ENCODE data around the gene NR2F1-AS1.

Gene NR2F1-AS1

GRCh38 chr5:93609762-93610161 lies 28.7 kb upstream of the NR2F1-AS1 start:
- Histone ChIP-seq H3K4me1 (ENCODE audit: control insufficient read depth, insufficient read depth, low read length) (peaks cover 2% of the 10 kb centered on the region), H3K9ac (ENCODE audit: low read length) (no peak overlapping the region), H3K27ac (ENCODE audit: low read depth, low read length) (no peak overlapping the region), H3K4me3 (ENCODE audit: low read length) (no peak overlapping the region), H3K27me3 (ENCODE audit: control insufficient read depth, insufficient read depth, low read length) (peaks cover 25% of the 10 kb centered on the region), H3K36me3 (ENCODE audit: control insufficient read depth, insufficient read depth, low read length) (no peaks in the 10 kb centered on the region)

GRCh38 chr5:93608855-93609254 lies 27.8 kb upstream of the NR2F1-AS1 start:
- H3K27ac ChIP-seq (ENCODE audit: low read depth, low read length) = no peak overlapping the region
- peaks cover 28% of the 10 kb centered on the region for H3K27me3 ChIP-seq (ENCODE audit: control insufficient read depth, insufficient read depth, low read length)
- no peaks in the 10 kb centered on the region for H3K36me3 ChIP-seq (ENCODE audit: control insufficient read depth, insufficient read depth, low read length)
- peaks cover 2% of the 10 kb centered on the region for H3K4me1 ChIP-seq (ENCODE audit: control insufficient read depth, insufficient read depth, low read length)
- H3K4me3 ChIP-seq (ENCODE audit: low read length) = no peak overlapping the region
- H3K9ac ChIP-seq (ENCODE audit: low read length) = no peak overlapping the region

GRCh38 chr5:93607367-93608258 lies 26.6 kb upstream of the NR2F1-AS1 start:
- Histone ChIP-seq H3K4me3 (ENCODE audit: low read length) (no peak overlapping the region), H3K9ac (ENCODE audit: low read length) (no peak overlapping the region), H3K27ac (ENCODE audit: low read depth, low read length) (no peak overlapping the region), H3K4me1 (ENCODE audit: control insufficient read depth, insufficient read depth, low read length) (peaks cover 2% of the 10 kb centered on the region), H3K27me3 (ENCODE audit: control insufficient read depth, insufficient read depth, low read length) (peaks cover 33% of the 10 kb centered on the region), H3K36me3 (ENCODE audit: control insufficient read depth, insufficient read depth, low read length) (no peaks in the 10 kb centered on the region)

- H3K36me3 ChIP-seq (ENCODE audit: control insufficient read depth, insufficient read depth, low read length) = no peaks in the 10 kb centered on the region
- no peak overlapping the region for H3K27ac ChIP-seq (ENCODE audit: low read depth, low read length)
- H3K9ac ChIP-seq (ENCODE audit: low read length) = no peak overlapping the region
- no peak overlapping the region for H3K4me3 ChIP-seq (ENCODE audit: low read length)
- H3K27me3 ChIP-seq (ENCODE audit: control insufficient read depth, insufficient read depth, low read length) = peaks cover 26% of the 10 kb centered on the region
- H3K4me1 ChIP-seq (ENCODE audit: control insufficient read depth, insufficient read depth, low read length) = peaks cover 2% of the 10 kb centered on the region
Observed at GRCh38 chr5:93606382-93606752, 25.3 kb upstream of the NR2F1-AS1 start.

- Histone ChIP-seq H3K36me3 (ENCODE audit: control insufficient read depth, insufficient read depth, low read length) (no peaks in the 10 kb centered on the region), H3K4me1 (ENCODE audit: control insufficient read depth, insufficient read depth, low read length) (peaks cover 2% of the 10 kb centered on the region), H3K27me3 (ENCODE audit: control insufficient read depth, insufficient read depth, low read length) (peaks cover 18% of the 10 kb centered on the region), H3K9ac (ENCODE audit: low read length) (no peak overlapping the region), H3K4me3 (ENCODE audit: low read length) (no peak overlapping the region), H3K27ac (ENCODE audit: low read depth, low read length) (no peak overlapping the region)
Observed at GRCh38 chr5:93604644-93605515, 23.9 kb upstream of the NR2F1-AS1 start.

- Histone ChIP-seq H3K4me3 (ENCODE audit: low read length) (no peak overlapping the region), H3K4me1 (ENCODE audit: control insufficient read depth, insufficient read depth, low read length) (peaks cover 2% of the 10 kb centered on the region), H3K27ac (ENCODE audit: low read depth, low read length) (no peak overlapping the region), H3K27me3 (ENCODE audit: control insufficient read depth, insufficient read depth, low read length) (peaks cover 19% of the 10 kb centered on the region), H3K36me3 (ENCODE audit: control insufficient read depth, insufficient read depth, low read length) (no peaks in the 10 kb centered on the region), H3K9ac (ENCODE audit: low read length) (no peak overlapping the region)
Observed at GRCh38 chr5:93603793-93604643, 23.0 kb upstream of the NR2F1-AS1 start.

GRCh38 chr5:93603078-93603792 lies 22.2 kb upstream of the NR2F1-AS1 start:
- Histone ChIP-seq H3K27me3 (ENCODE audit: control insufficient read depth, insufficient read depth, low read length) (peaks cover 23% of the 10 kb centered on the region), H3K4me1 (ENCODE audit: control insufficient read depth, insufficient read depth, low read length) (peaks cover 2% of the 10 kb centered on the region), H3K4me3 (ENCODE audit: low read length) (no peak overlapping the region), H3K9ac (ENCODE audit: low read length) (no peak overlapping the region), H3K36me3 (ENCODE audit: control insufficient read depth, insufficient read depth, low read length) (no peaks in the 10 kb centered on the region), H3K27ac (ENCODE audit: low read depth, low read length) (no peak overlapping the region)

- Histone ChIP-seq H3K36me3 (ENCODE audit: control insufficient read depth, insufficient read depth, low read length) (no peaks in the 10 kb centered on the region), H3K4me3 (ENCODE audit: low read length) (no peak overlapping the region), H3K27ac (ENCODE audit: low read depth, low read length) (no peak overlapping the region), H3K9ac (ENCODE audit: low read length) (no peak overlapping the region), H3K4me1 (ENCODE audit: control insufficient read depth, insufficient read depth, low read length) (no peaks in the 10 kb centered on the region), H3K27me3 (ENCODE audit: control insufficient read depth, insufficient read depth, low read length) (peaks cover 17% of the 10 kb centered on the region)
Observed at GRCh38 chr5:93602241-93603077, 21.4 kb upstream of the NR2F1-AS1 start.

- Histone ChIP-seq H3K4me3 (ENCODE audit: low read length) (no peak overlapping the region), H3K27ac (ENCODE audit: low read depth, low read length) (no peak overlapping the region), H3K9ac (ENCODE audit: low read length) (no peak overlapping the region)
Observed at GRCh38 chr5:93601802-93602155, 20.8 kb upstream of the NR2F1-AS1 start.

GRCh38 chr5:93601071-93601801 lies 20.2 kb upstream of the NR2F1-AS1 start:
- peaks cover 20% of the 10 kb centered on the region for H3K27me3 ChIP-seq (ENCODE audit: control insufficient read depth, insufficient read depth, low read length)
- H3K36me3 ChIP-seq (ENCODE audit: control insufficient read depth, insufficient read depth, low read length) = no peaks in the 10 kb centered on the region
- no peak overlapping the region for H3K4me3 ChIP-seq (ENCODE audit: low read length)
- H3K9ac ChIP-seq (ENCODE audit: low read length) = no peak overlapping the region
- H3K4me1 ChIP-seq (ENCODE audit: control insufficient read depth, insufficient read depth, low read length) = no peaks in the 10 kb centered on the region
- H3K27ac ChIP-seq (ENCODE audit: low read depth, low read length) = no peak overlapping the region

More at GRCh38 chr5:93601802-93602155, 20.8 kb upstream of the NR2F1-AS1 start:
- Histone ChIP-seq H3K36me3 (ENCODE audit: control insufficient read depth, insufficient read depth, low read length) (no peaks in the 10 kb centered on the region), H3K4me1 (ENCODE audit: control insufficient read depth, insufficient read depth, low read length) (no peaks in the 10 kb centered on the region), H3K27me3 (ENCODE audit: control insufficient read depth, insufficient read depth, low read length) (peaks cover 17% of the 10 kb centered on the region)
